IMR-90 (cell line): ENCODE results near the gene CTNNAL1. TPM values are rescaled to one million over a fixed set of nuclear protein-coding genes. Genes with fewer than 3 reads are reported as not detected.

Source experiments
- ATAC-seq: fragments of 200-7000 bp; cut with Tn5 transposase; 2 replicates; pipeline ENCODE4 v1.9.1; 2020; ENCODE audit warnings: low read depth, mild to moderate bottlenecking, moderate library complexity
- BruUV-seq: library from RNA; stranded (reverse); fragments of 400-500 nt; replicated peaks from 2 replicates; lab custom pipeline; 2021; lab: Mats Ljungman, UMichigan
- CTCF ChIA-PET: fragments of 300-600 bp; formaldehyde crosslinking; extraction: SDS; loops from one replicate; lab custom pipeline; 2021; ENCODE audit warnings: antibody characterized with exemption; lab: Yijun Ruan, JAX
- POLR2A ChIA-PET: fragments of 300-600 bp; sonication (Branson Sonifier 250); formaldehyde crosslinking; loops from one replicate; lab custom pipeline; 2022; ENCODE audit warnings: antibody characterized with exemption; ENCODE audit not compliant: unreplicated experiment; lab: Charles Lee
- DNase-seq: peaks from one replicate; pipeline ENCODE4 v3.0.0; 2013
- H2AFZ ChIP-seq: replicated peaks from 2 replicates; pipeline ENCODE3; 2013; ENCODE audit warnings: low read length, mild to moderate bottlenecking; ENCODE audit not compliant: poor library complexity
- H2AK5ac ChIP-seq: 2 replicates; pipeline ENCODE4 v1.6.1; 2013; ENCODE audit warnings: low read depth, low read length, inconsistent platforms
- H2AK9ac ChIP-seq: replicated peaks from 2 replicates; pipeline ENCODE3; 2013; ENCODE audit warnings: mild to moderate bottlenecking, low read depth, low read length, moderate library complexity; ENCODE audit not compliant: poor library complexity
- H2BK120ac ChIP-seq: 2 replicates; pipeline ENCODE4 v1.6.1; 2013; ENCODE audit warnings: low read depth, low read length, inconsistent platforms
- H2BK15ac ChIP-seq: 3 replicates; pipeline ENCODE4 v1.6.1; 2013; ENCODE audit warnings: low read depth, low read length, inconsistent platforms
- H2BK20ac ChIP-seq: 2 replicates; pipeline ENCODE4 v1.6.1; 2013; ENCODE audit warnings: low read depth, mild to moderate bottlenecking, inconsistent platforms, low read length, moderate library complexity
- H2BK5ac ChIP-seq: 2 replicates; pipeline ENCODE4 v1.6.1; 2013; ENCODE audit warnings: mild to moderate bottlenecking, low read depth, low read length, inconsistent platforms; ENCODE audit not compliant: poor library complexity, severe bottlenecking
- H3K14ac ChIP-seq: replicated peaks from 2 replicates; pipeline ENCODE4 v1.6.1; 2013; ENCODE audit warnings: low read depth, low read length, inconsistent platforms
- H3K18ac ChIP-seq: 2 replicates; pipeline ENCODE4 v1.6.1; 2013; ENCODE audit warnings: low read depth, low read length, control low read depth
- H3K23ac ChIP-seq: 2 replicates; pipeline ENCODE4 v1.6.1; 2013; ENCODE audit warnings: low read depth, low read length, inconsistent platforms
- H3K27ac ChIP-seq: 2 replicates; pipeline ENCODE4 v1.5.1; 2013; ENCODE audit warnings: mild to moderate bottlenecking, control low read depth, low read length; ENCODE audit not compliant: insufficient read depth
- H3K27me3 ChIP-seq: 2 replicates; pipeline ENCODE4 v1.6.1; 2013; ENCODE audit warnings: low read length; ENCODE audit not compliant: control insufficient read depth, insufficient read depth
- H3K36me3 ChIP-seq: 2 replicates; pipeline ENCODE4 v1.6.1; 2013; ENCODE audit warnings: low read length, mixed read lengths; ENCODE audit not compliant: control insufficient read depth, insufficient read depth
- H3K4ac ChIP-seq: 2 replicates; pipeline ENCODE4 v1.6.1; 2013; ENCODE audit warnings: low read depth, low read length, inconsistent platforms
- H3K4me1 ChIP-seq: 2 replicates; pipeline ENCODE4 v1.6.1; 2013; ENCODE audit warnings: low read length, mixed read lengths; ENCODE audit not compliant: control insufficient read depth, insufficient read depth
- H3K4me2 ChIP-seq: 2 replicates; pipeline ENCODE4 v1.6.1; 2013; ENCODE audit warnings: low read depth, mild to moderate bottlenecking, control low read depth, low read length, moderate library complexity
- H3K4me3 ChIP-seq: 2 replicates; pipeline ENCODE4 v1.5.1; 2013; ENCODE audit warnings: low read depth, mild to moderate bottlenecking, control low read depth, low read length, moderate library complexity; ENCODE audit not compliant: insufficient read depth
- H3K56ac ChIP-seq: 2 replicates; pipeline ENCODE4 v1.6.1; 2013; ENCODE audit warnings: low read length, inconsistent platforms; ENCODE audit not compliant: insufficient read depth; ENCODE audit errors: extremely low read depth
- H3K79me1 ChIP-seq, 2 experiments: 2 replicates each; pipeline ENCODE4 v1.6.1; 2013; ENCODE audit warnings: low read length in 2 of 2, inconsistent platforms in 1 of 2, low read depth in 1 of 2
- H3K9ac ChIP-seq: 2 replicates; pipeline ENCODE4 v1.6.1; 2013; ENCODE audit warnings: low read depth, low read length, control low read depth
- H3K9me1 ChIP-seq: 2 replicates; pipeline ENCODE4 v1.6.1; 2013; ENCODE audit warnings: low read length, inconsistent platforms; ENCODE audit not compliant: insufficient read depth
- H3K9me3 ChIP-seq: 2 replicates; pipeline ENCODE4 v1.6.1; 2013; ENCODE audit warnings: low read length; ENCODE audit not compliant: control insufficient read depth, insufficient read depth
- H4K20me1 ChIP-seq: 2 replicates; pipeline ENCODE4 v1.6.1; 2013; ENCODE audit warnings: low read length, inconsistent platforms; ENCODE audit not compliant: insufficient read depth
- H4K5ac ChIP-seq: 2 replicates; pipeline ENCODE4 v1.6.1; 2013; ENCODE audit warnings: mild to moderate bottlenecking, low read depth, low read length, control low read depth
- H4K8ac ChIP-seq, 2 experiments: 2 replicates each; pipeline ENCODE4 v1.6.1; 2013; ENCODE audit warnings: low read depth in 2 of 2, low read length in 2 of 2, control low read depth in 1 of 2, inconsistent platforms in 1 of 2
- H4K91ac ChIP-seq: 2 replicates; pipeline ENCODE4 v1.6.1; 2013; ENCODE audit warnings: low read depth, low read length, inconsistent platforms; ENCODE audit not compliant: insufficient read depth
- BHLHE40 ChIP-seq: fragments of 150-350 bp; IDR thresholded peaks from 2 replicates; pipeline ENCODE4 v1.6.1; 2016; ENCODE audit warnings: mild to moderate bottlenecking, low read depth, low read length
- MAZ ChIP-seq: IDR thresholded peaks from 2 replicates; pipeline ENCODE4 v1.6.1; 2012; ENCODE audit warnings: low read depth, mild to moderate bottlenecking, low read length, improper control_type of control experiment, moderate library complexity, borderline replicate concordance
- NFE2L2 ChIP-seq: fragments of 150-350 bp; IDR thresholded peaks from 2 replicates; pipeline ENCODE4 v1.6.1; 2016; ENCODE audit warnings: low read depth, mild to moderate bottlenecking, low read length
- RAD21 ChIP-seq: IDR thresholded peaks from 2 replicates; pipeline ENCODE4 v1.6.1; 2012; ENCODE audit warnings: low read length, improper control_type of control experiment
- RCOR1 ChIP-seq: IDR thresholded peaks from 2 replicates; pipeline ENCODE4 v1.6.1; 2012; ENCODE audit warnings: mild to moderate bottlenecking, low read length, improper control_type of control experiment; ENCODE audit not compliant: insufficient replicate concordance
- RFX5 ChIP-seq: IDR thresholded peaks from 2 replicates; pipeline ENCODE4 v1.8.0; 2012; ENCODE audit warnings: low read depth, mild to moderate bottlenecking, low read length, moderate library complexity
- SMC3 ChIP-seq: fragments of 150-350 bp; IDR thresholded peaks from 2 replicates; pipeline ENCODE4 v1.6.1; 2016; ENCODE audit warnings: low read depth, mild to moderate bottlenecking, antibody characterized with exemption, low read length, moderate library complexity
- WGBS, 2 experiments: methylation state at CpG; one replicate each; pipeline versions ENCODE4 v1.1.5 to v1.1.7; 2013; ENCODE audit warnings: missing lambda C conversion rate in 2 of 2; ENCODE audit not compliant: insufficient read length in 1 of 2; ENCODE audit errors: extremely low coverage in 2 of 2; 5-methylcytosine and 5-hydroxymethylcytosine counted together
- dilution Hi-C: fragments of 300-500 bp; cut with HindIII; formaldehyde crosslinking; loops from one replicate; pipeline ENCODE4 v1.14.3; 2018; ENCODE audit warnings: low sequenced_read_pairs; ENCODE audit not compliant: unreplicated experiment
- in situ Hi-C: fragments of 300-500 bp; cut with MboI; formaldehyde crosslinking; loops from 3 replicates; pipeline ENCODE4 v1.14.3; 2019; ENCODE audit warnings: low sequenced_read_pairs, inconsistent platforms, mixed read lengths
- intact Hi-C: fragments of 100-400 bp; cut with micrococcal nuclease; formaldehyde crosslinking; loops from 2 replicates; pipeline ENCODE4 v1.10.0; 2022
- polyA plus RNA-seq, 3 experiments: library from polyadenylated mRNA; depleted of rRNA; stranded (reverse); fragments of >200 nt; gene quantifications; 2 replicates each; pipeline ENCODE4 v1.2.3, GENCODE V29; 2012; ENCODE audit warnings: low replicate concordance in 1 of 3
- total RNA-seq: library from RNA; depleted of rRNA; stranded (reverse); fragments of >200 nt; gene quantifications from 2 replicates; pipeline ENCODE4 v1.2.3, GENCODE V29; 2012

The CTNNAL1 gene
- total and polyA plus RNA-seq, 2 of the 4 experiments (the other 2 are of a cell fraction), result 72.3 to 131 TPM

- no peak overlapping the region for H3K4me2 ChIP-seq
Measured at GRCh38 chr9:109039539-109039938, 26.2 kb upstream of the CTNNAL1 start.

More at GRCh38 chr9:109039539-109039938, 26.2 kb upstream of the CTNNAL1 start:
- no peak overlapping the region for H4K91ac ChIP-seq
- dilution Hi-C loops, result no loop called here
- H3K4me1 ChIP-seq, result peaks cover 14% of the 10 kb centered on the region
- H3K14ac ChIP-seq, result no peak overlapping the region
- peaks cover 7% of the 10 kb centered on the region; the same call in 1 of the 2 replicates for H3K9me1 ChIP-seq
- no peak overlapping the region for H3K4me3 ChIP-seq
- no peak overlapping the region for H3K4ac ChIP-seq
- intact Hi-C loops, result no loop called here
- no peak overlapping the region for H2AFZ ChIP-seq
- H3K9me3 ChIP-seq, result peaks cover 3% of the 10 kb centered on the region; the same call in 1 of the 2 replicates
- POLR2A ChIA-PET, result no interaction called here
- H2BK5ac ChIP-seq, result no peak overlapping the region
- BruUV-seq, result no TSS peak
- TF ChIP-seq BHLHE40 (no peak), NFE2L2 (no peak), SMC3 (no peak), RCOR1 (no peak), RAD21 (no peak), MAZ (no peak), RFX5 (no peak)
- WGBS, 2 experiments, result no CpG with 5 or more reads among the region's 4 CpGs
- H2BK120ac ChIP-seq, result no peak overlapping the region
- H4K5ac ChIP-seq, result no peak overlapping the region
- CTCF ChIA-PET, result no interaction called here
- no peak overlapping the region for H3K18ac ChIP-seq
- no peak overlapping the region for H3K56ac ChIP-seq
- no peak overlapping the region for H2AK5ac ChIP-seq
- peaks cover 25 to 28% of the 10 kb centered on the region in 2 experiments; a peak in 3 of 4 replicates for H3K79me1 ChIP-seq
- H3K36me3 ChIP-seq, result peaks cover 15% of the 10 kb centered on the region
- no peak overlapping the region for H3K27ac ChIP-seq
- no peak overlapping the region for H3K23ac ChIP-seq
- H3K9ac ChIP-seq, result no peak overlapping the region
- in situ Hi-C loops, result no loop called here
- DNase-seq (no peak), ATAC-seq (no peak)
- no peak overlapping the region for H2AK9ac ChIP-seq
- H3K27me3 ChIP-seq, result no peaks in the 10 kb centered on the region
- H2BK20ac ChIP-seq, result no peak overlapping the region
- H4K20me1 ChIP-seq, result peaks cover 3% of the 10 kb centered on the region; the same call in 1 of the 2 replicates
- no peak overlapping the region for H2BK15ac ChIP-seq
- H4K8ac ChIP-seq, result no peak overlapping the region
